Measurements from ENCODE around the gene RNF17. TPM values are rescaled to one million over a fixed set of nuclear protein-coding genes. Genes with fewer than 3 reads are reported as not detected.

The RNF17 gene
- total RNA-seq, 1 donor from 2014 or later: not detected

- Histone ChIP-seq H3K4me3 (no peak overlapping the region), H3K36me3 (no peaks in the 10 kb centered on the region), H2AFZ (replicated peaks) (no peak overlapping the region), H3K27me3 (no peaks in the 10 kb centered on the region), H4K20me1 (ENCODE audit: low read depth) (no peaks in the 10 kb centered on the region), H3K9me3 (ENCODE audit: low read depth) (no peaks in the 10 kb centered on the region), H3K79me2 (ENCODE audit: low read depth) (no peaks in the 10 kb centered on the region), H3K9ac (no peak overlapping the region), H3K4me2 (no peak overlapping the region), H3K4me1 (no peaks in the 10 kb centered on the region), H3F3A (ENCODE audit: low read depth) (no peaks in the 10 kb centered on the region), H3K27ac (no peak overlapping the region)
- Mint-ChIP-seq H3K4me1 (peaks cover 3% of the 10 kb centered on the region), H3K27me3 (ENCODE audit: insufficient read depth, low read depth) (no peaks in the 10 kb centered on the region), H3K9me3 (no peaks in the 10 kb centered on the region), H3K4me3 (no peak overlapping the region), H3K27ac (no peak overlapping the region), H3K36me3 (no peaks in the 10 kb centered on the region)
- no peak for DNase-seq (ENCODE audit: low spot score)
- no peak for TF ChIP-seq CTCF (IDR thresholded peaks at IDR 0.05)
- no peak for TF ChIP-seq EZH2 (IDR thresholded peaks at IDR 0.05)
- no peak for TF ChIP-seq EZH2phosphoT487 (IDR thresholded peaks at IDR 0.05)
These were observed 96.8 kb downstream of the RNF17 start for GRCh38 chr13:24860770-24861169.

GRCh38 chr13:24861617-24862362 is 97.8 kb downstream of the RNF17 start:
- H3K27ac ChIP-seq: no peak overlapping the region
- no peaks in the 10 kb centered on the region for H3K79me2 ChIP-seq (ENCODE audit: low read depth)
- no peaks in the 10 kb centered on the region for H3K9me3 Mint-ChIP-seq
- no peak overlapping the region for H3K4me3 ChIP-seq
- no peaks in the 10 kb centered on the region for H3K27me3 ChIP-seq
- H3K4me3 Mint-ChIP-seq: no peak overlapping the region
- DNase-seq (ENCODE audit: low spot score): no peak
- no peaks in the 10 kb centered on the region for H3K4me1 ChIP-seq
- no peaks in the 10 kb centered on the region for H3K9me3 ChIP-seq (ENCODE audit: low read depth)
- no peaks in the 10 kb centered on the region for H4K20me1 ChIP-seq (ENCODE audit: low read depth)
- no peak overlapping the region for H3K4me2 ChIP-seq
- H2AFZ ChIP-seq (replicated peaks): no peak overlapping the region
- TF ChIP-seq CTCF (IDR thresholded peaks at IDR 0.05) (no peak), EZH2 (IDR thresholded peaks at IDR 0.05) (no peak), EZH2phosphoT487 (IDR thresholded peaks at IDR 0.05) (no peak)
- no peaks in the 10 kb centered on the region for H3K36me3 Mint-ChIP-seq
- no peak overlapping the region for H3K9ac ChIP-seq
- no peaks in the 10 kb centered on the region for H3K36me3 ChIP-seq
- no peaks in the 10 kb centered on the region for H3F3A ChIP-seq (ENCODE audit: low read depth)
- peak overlapping the region; percentile 28 for H3K27ac Mint-ChIP-seq
- H3K27me3 Mint-ChIP-seq (ENCODE audit: insufficient read depth, low read depth): no peaks in the 10 kb centered on the region
- peaks cover 3% of the 10 kb centered on the region for H3K4me1 Mint-ChIP-seq

GRCh38 chr13:24863748-24864540 is 100.0 kb downstream of the RNF17 start:
- Histone ChIP-seq H3K36me3 (no peaks in the 10 kb centered on the region), H3F3A (ENCODE audit: low read depth) (no peaks in the 10 kb centered on the region), H3K27me3 (no peaks in the 10 kb centered on the region), H3K27ac (no peak overlapping the region), H2AFZ (replicated peaks) (peak overlapping the region; percentile 6), H3K9me3 (ENCODE audit: low read depth) (no peaks in the 10 kb centered on the region), H3K9ac (no peak overlapping the region), H3K4me3 (no peak overlapping the region), H3K4me2 (no peak overlapping the region), H4K20me1 (ENCODE audit: low read depth) (no peaks in the 10 kb centered on the region), H3K79me2 (ENCODE audit: low read depth) (no peaks in the 10 kb centered on the region), H3K4me1 (no peaks in the 10 kb centered on the region)
- H3K4me1 Mint-ChIP-seq: peaks cover 3% of the 10 kb centered on the region
- H3K27ac Mint-ChIP-seq: no peak overlapping the region
- no peak for TF ChIP-seq EZH2phosphoT487 (IDR thresholded peaks at IDR 0.05)
- no peak for TF ChIP-seq EZH2 (IDR thresholded peaks at IDR 0.05)
- no peak for TF ChIP-seq CTCF (IDR thresholded peaks at IDR 0.05)
- DNase-seq (ENCODE audit: low spot score): no peak
- no peak overlapping the region for H3K4me3 Mint-ChIP-seq
- no peaks in the 10 kb centered on the region for H3K27me3 Mint-ChIP-seq (ENCODE audit: insufficient read depth, low read depth)
- no peaks in the 10 kb centered on the region for H3K9me3 Mint-ChIP-seq
- H3K36me3 Mint-ChIP-seq: no peaks in the 10 kb centered on the region

Data from neural progenitor cell (in vitro differentiated cells).